HepG2 (cell line): ENCODE measurements around the gene ZCCHC3. TPM values are rescaled to one million over a fixed set of nuclear protein-coding genes. Genes with fewer than 3 reads are reported as not detected.

Experiments used
- EHMT2 ChIP-seq: fragments of 200-600 bp; sonication (generic); IDR thresholded peaks from 2 replicates; pipeline ENCODE4 v1.7.0; 2017; ENCODE audit warnings: antibody characterized with exemption, low read depth, low read length, borderline replicate concordance
- JUN ChIP-seq: sonication (generic); formaldehyde crosslinking; IDR thresholded peaks from 2 replicates; pipeline ENCODE4 v1.4.0; 2020; ENCODE audit warnings: mild to moderate bottlenecking, missing genetic modification reagents
- MAF1 ChIP-seq: sonication (generic); formaldehyde crosslinking; IDR thresholded peaks from 2 replicates; pipeline ENCODE4 v1.5.0; 2020; ENCODE audit warnings: missing genetic modification reagents, borderline replicate concordance
- MEIS2 ChIP-seq: sonication (generic); formaldehyde crosslinking; IDR thresholded peaks from 2 replicates; pipeline ENCODE4 v1.9.0; 2021; ENCODE audit warnings: mild to moderate bottlenecking, missing genetic modification reagents
- NBN ChIP-seq: fragments of 450-650 bp; conservative IDR thresholded peaks from 2 replicates; pipeline ENCODE4 v1.6.1; 2017
- SKI ChIP-seq: fragments of 450-650 bp; IDR thresholded peaks from one replicate; pipeline ENCODE4 v1.6.1; 2018; ENCODE audit warnings: mild to moderate bottlenecking; ENCODE audit not compliant: partially characterized antibody
- SP1 ChIP-seq, 2 experiments: fragments of 450-650 bp in 1 of 2; sonication (generic) in 1 of 2; formaldehyde crosslinking in 1 of 2; IDR thresholded peaks; 2 replicates each; pipeline versions ENCODE4 v1.4.0 to v1.6.1; 2016 to 2020; ENCODE audit warnings: missing genetic modification reagents in 1 of 2
- ZKSCAN8 ChIP-seq: IDR thresholded peaks from 2 replicates; pipeline ENCODE4 v1.6.1; 2016; ENCODE audit warnings: borderline replicate concordance, missing genetic modification reagents, missing compliant biosample characterization
- ZNF30 ChIP-seq: sonication (generic); formaldehyde crosslinking; IDR thresholded peaks from 2 replicates; pipeline ENCODE4 v1.5.0; 2020; ENCODE audit warnings: mild to moderate bottlenecking, missing genetic modification reagents
- ZNF839 ChIP-seq: sonication (generic); formaldehyde crosslinking; IDR thresholded peaks from 2 replicates; pipeline ENCODE4 v1.4.0; 2020; ENCODE audit warnings: missing genetic modification reagents, mild to moderate bottlenecking, borderline replicate concordance
- polyA plus RNA-seq, 8 experiments: library from polyadenylated mRNA; depleted of rRNA in 3 of 8; stranded (reverse) in 7 of 8; unstranded in 1 of 8; fragments of >200 nt; fragmentation: Illumina TruSeq in 4 of 8; extraction: Trizol in 4 of 8; gene quantifications; 2 replicates each; pipeline versions ENCODE4 v1.2.1 to v1.2.3, GENCODE V29; 2011 to 2016; ENCODE audit warnings: low read depth in 4 of 8, missing spikeins in 1 of 8, mixed read lengths in 1 of 8; ENCODE audit not compliant: insufficient read depth in 1 of 8
- total RNA-seq, 5 experiments: library from RNA; depleted of rRNA; stranded (reverse); fragments of >200 nt; fragmentation: Illumina TruSeq; extraction: Trizol; gene quantifications; 2 replicates each; pipeline ENCODE4 v1.2.3, GENCODE V29; 2016; ENCODE audit warnings: low read depth in 1 of 5
- TF ChIP-seq, protein P1 (sequence below): sonication (generic); formaldehyde crosslinking; IDR thresholded peaks from 2 replicates; pipeline ENCODE4 v1.9.0; 2021; ENCODE audit warnings: missing genetic modification reagents, borderline replicate concordance
- TF ChIP-seq, protein P2 (sequence below): IDR thresholded peaks from 2 replicates; pipeline ENCODE4 v1.6.1; 2016; ENCODE audit warnings: mild to moderate bottlenecking
- TF ChIP-seq, protein P3 (sequence below): sonication (generic); formaldehyde crosslinking; IDR thresholded peaks from 2 replicates; pipeline ENCODE4 v1.5.0; 2020; ENCODE audit warnings: missing genetic modification reagents, mild to moderate bottlenecking, borderline replicate concordance
- TF ChIP-seq, protein P4 (sequence below): IDR thresholded peaks from 2 replicates; pipeline ENCODE4 v1.6.1; 2016
- TF ChIP-seq, protein P5 (sequence below): sonication (generic); formaldehyde crosslinking; IDR thresholded peaks from 2 replicates; pipeline ENCODE4 v1.8.0; 2023; ENCODE audit warnings: mild to moderate bottlenecking, missing genetic modification reagents
- TF ChIP-seq, protein P6 (sequence below): sonication (generic); formaldehyde crosslinking; IDR thresholded peaks from 2 replicates; pipeline ENCODE4 v1.4.0; 2020; ENCODE audit warnings: mild to moderate bottlenecking, missing genetic modification reagents
- TF ChIP-seq, protein P7 (sequence below): sonication (generic); formaldehyde crosslinking; IDR thresholded peaks from 2 replicates; pipeline ENCODE4 v1.5.0; 2020; ENCODE audit warnings: missing genetic modification reagents
- TF ChIP-seq, protein P8 (sequence below): IDR thresholded peaks from 2 replicates; pipeline ENCODE4 v1.6.1; 2016; ENCODE audit warnings: low read depth, borderline replicate concordance
- TF ChIP-seq, protein P9 (sequence below): sonication (generic); formaldehyde crosslinking; IDR thresholded peaks from 2 replicates; pipeline ENCODE4 v1.4.0; 2020; ENCODE audit warnings: missing genetic modification reagents

ZCCHC3 gene
- total and polyA plus RNA-seq, 2 of the 13 experiments (the other 11 are each of a cell fraction or from before 2014, with no cell fraction given) = 46.6 to 63.0 TPM

DNA sequence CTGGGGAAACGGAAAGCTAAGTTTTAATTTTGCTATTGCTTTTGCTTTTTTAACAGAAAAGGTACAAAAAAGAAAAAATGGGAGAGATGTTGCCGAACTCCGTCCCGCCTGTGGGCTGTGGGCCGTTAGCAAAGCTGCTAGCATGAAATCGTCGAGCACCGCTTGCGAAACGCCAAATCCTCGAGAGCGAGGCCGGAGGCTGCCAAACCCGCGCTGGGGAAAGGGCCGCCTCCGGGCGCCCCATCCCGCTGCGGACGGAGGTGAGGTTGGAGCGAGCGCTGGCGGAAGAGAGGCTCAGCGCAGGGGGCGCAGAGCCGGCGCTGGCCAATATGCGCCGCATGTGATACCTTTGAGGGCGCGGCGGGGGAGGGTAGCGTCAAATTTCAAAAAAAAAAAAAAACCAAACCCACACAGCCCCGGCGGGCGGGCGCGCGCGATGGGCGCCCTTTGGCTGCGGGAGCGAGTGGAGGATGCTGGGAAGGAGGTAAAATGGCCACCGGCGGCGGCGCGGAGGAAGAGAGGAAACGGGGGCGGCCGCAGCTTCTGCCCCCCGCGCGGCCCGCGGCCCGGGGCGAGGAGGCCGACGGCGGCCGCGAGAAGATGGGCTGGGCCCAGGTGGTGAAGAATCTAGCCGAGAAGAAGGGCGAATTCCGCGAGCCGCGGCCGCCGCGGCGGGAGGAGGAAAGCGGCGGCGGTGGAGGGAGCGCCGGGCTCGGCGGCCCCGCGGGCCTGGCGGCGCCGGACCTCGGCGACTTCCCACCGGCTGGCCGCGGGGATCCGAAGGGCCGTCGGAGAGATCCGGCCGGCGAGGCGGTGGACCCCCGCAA is at the start of gene ZCCHC3 (continued):
- no peak for TF ChIP-seq NBN
- TF ChIP-seq ZNF839 (CRISPR knock-in tag) = 0 out of 2 replicates have a peak, but pooled peaks have one; percentile 54
- TF ChIP-seq, protein P1, sequence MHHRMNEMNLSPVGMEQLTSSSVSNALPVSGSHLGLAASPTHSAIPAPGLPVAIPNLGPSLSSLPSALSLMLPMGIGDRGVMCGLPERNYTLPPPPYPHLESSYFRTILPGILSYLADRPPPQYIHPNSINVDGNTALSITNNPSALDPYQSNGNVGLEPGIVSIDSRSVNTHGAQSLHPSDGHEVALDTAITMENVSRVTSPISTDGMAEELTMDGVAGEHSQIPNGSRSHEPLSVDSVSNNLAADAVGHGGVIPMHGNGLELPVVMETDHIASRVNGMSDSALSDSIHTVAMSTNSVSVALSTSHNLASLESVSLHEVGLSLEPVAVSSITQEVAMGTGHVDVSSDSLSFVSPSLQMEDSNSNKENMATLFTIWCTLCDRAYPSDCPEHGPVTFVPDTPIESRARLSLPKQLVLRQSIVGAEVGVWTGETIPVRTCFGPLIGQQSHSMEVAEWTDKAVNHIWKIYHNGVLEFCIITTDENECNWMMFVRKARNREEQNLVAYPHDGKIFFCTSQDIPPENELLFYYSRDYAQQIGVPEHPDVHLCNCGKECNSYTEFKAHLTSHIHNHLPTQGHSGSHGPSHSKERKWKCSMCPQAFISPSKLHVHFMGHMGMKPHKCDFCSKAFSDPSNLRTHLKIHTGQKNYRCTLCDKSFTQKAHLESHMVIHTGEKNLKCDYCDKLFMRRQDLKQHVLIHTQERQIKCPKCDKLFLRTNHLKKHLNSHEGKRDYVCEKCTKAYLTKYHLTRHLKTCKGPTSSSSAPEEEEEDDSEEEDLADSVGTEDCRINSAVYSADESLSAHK = peak; percentile 94
- TF ChIP-seq JUN (CRISPR knock-in tag) = peak; percentile 49
- TF ChIP-seq ZNF30 (CRISPR knock-in tag) = peak; percentile 53; the same call in 1 of the 2 replicates
- peak; percentile 95 for TF ChIP-seq MEIS2 (CRISPR knock-in tag)
- TF ChIP-seq SP1 (IDR thresholded peaks at IDR 0.05) = no peak
- TF ChIP-seq SP1 (CRISPR knock-in tag; IDR thresholded peaks at IDR 0.05) = peak; percentile 66
- TF ChIP-seq EHMT2 = no peak
- TF ChIP-seq, protein P2, sequence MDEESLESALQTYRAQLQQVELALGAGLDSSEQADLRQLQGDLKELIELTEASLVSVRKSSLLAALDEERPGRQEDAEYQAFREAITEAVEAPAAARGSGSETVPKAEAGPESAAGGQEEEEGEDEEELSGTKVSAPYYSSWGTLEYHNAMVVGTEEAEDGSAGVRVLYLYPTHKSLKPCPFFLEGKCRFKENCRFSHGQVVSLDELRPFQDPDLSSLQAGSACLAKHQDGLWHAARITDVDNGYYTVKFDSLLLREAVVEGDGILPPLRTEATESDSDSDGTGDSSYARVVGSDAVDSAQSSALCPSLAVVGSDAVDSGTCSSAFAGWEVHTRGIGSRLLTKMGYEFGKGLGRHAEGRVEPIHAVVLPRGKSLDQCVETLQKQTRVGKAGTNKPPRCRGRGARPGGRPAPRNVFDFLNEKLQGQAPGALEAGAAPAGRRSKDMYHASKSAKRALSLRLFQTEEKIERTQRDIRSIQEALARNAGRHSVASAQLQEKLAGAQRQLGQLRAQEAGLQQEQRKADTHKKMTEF (CRISPR knock-in tag) = peak; percentile 100
- peak; percentile 95; the same call in 1 of the 2 replicates for TF ChIP-seq ZKSCAN8 (CRISPR knock-in tag)
- TF ChIP-seq, protein P3, sequence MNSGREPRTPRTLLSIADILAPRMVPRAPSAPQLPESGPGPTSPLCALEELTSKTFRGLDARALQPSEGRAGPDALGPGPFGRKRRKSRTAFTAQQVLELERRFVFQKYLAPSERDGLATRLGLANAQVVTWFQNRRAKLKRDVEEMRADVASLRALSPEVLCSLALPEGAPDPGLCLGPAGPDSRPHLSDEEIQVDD (CRISPR knock-in tag) = peak; percentile 84; the same call in 1 of the 2 replicates
- peak; percentile 95 for TF ChIP-seq SKI
- TF ChIP-seq, protein P4, sequence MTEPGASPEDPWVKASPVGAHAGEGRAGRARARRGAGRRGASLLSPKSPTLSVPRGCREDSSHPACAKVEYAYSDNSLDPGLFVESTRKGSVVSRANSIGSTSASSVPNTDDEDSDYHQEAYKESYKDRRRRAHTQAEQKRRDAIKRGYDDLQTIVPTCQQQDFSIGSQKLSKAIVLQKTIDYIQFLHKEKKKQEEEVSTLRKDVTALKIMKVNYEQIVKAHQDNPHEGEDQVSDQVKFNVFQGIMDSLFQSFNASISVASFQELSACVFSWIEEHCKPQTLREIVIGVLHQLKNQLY (CRISPR knock-in tag) = peak; percentile 91
- TF ChIP-seq, protein P5, sequence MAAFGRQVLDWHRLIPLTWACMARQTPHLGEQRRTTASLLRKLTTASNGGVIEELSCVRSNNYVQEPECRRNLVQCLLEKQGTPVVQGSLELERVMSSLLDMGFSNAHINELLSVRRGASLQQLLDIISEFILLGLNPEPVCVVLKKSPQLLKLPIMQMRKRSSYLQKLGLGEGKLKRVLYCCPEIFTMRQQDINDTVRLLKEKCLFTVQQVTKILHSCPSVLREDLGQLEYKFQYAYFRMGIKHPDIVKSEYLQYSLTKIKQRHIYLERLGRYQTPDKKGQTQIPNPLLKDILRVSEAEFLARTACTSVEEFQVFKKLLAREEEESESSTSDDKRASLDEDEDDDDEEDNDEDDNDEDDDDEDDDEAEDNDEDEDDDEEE (CRISPR knock-in tag) = peak; percentile 98
- TF ChIP-seq, protein P6, sequence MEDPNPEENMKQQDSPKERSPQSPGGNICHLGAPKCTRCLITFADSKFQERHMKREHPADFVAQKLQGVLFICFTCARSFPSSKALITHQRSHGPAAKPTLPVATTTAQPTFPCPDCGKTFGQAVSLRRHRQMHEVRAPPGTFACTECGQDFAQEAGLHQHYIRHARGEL (CRISPR knock-in tag) = peak; percentile 96
- TF ChIP-seq MAF1 (CRISPR knock-in tag) = peak; percentile 97
- TF ChIP-seq, protein P7, sequence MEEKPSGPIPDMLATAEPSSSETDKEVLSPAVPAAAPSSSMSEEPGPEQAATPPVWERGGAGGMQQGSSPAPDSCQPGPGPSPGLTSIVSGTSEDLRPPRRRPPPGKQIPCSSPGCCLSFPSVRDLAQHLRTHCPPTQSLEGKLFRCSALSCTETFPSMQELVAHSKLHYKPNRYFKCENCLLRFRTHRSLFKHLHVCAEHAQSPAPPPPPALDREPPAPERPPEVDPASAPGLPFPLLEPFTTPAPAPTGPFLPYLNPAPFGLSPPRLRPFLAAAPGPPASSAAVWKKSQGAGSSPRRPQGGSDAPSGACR (CRISPR knock-in tag) = no peak; the same call in 1 of the 2 replicates
- TF ChIP-seq, protein P8, sequence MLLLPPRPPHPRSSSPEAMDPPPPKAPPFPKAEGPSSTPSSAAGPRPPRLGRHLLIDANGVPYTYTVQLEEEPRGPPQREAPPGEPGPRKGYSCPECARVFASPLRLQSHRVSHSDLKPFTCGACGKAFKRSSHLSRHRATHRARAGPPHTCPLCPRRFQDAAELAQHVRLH (CRISPR knock-in tag) = peak; percentile 99
- TF ChIP-seq, protein P9, sequence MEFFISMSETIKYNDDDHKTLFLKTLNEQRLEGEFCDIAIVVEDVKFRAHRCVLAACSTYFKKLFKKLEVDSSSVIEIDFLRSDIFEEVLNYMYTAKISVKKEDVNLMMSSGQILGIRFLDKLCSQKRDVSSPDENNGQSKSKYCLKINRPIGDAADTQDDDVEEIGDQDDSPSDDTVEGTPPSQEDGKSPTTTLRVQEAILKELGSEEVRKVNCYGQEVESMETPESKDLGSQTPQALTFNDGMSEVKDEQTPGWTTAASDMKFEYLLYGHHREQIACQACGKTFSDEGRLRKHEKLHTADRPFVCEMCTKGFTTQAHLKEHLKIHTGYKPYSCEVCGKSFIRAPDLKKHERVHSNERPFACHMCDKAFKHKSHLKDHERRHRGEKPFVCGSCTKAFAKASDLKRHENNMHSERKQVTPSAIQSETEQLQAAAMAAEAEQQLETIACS = peak; percentile 92
